Endothelial cell of umbilical vein (primary cell): ENCODE data around the gene ARMC8. TPM values are rescaled to one million over a fixed set of nuclear protein-coding genes. Genes with fewer than 3 reads are reported as not detected.

ENCODE experiments used
- BruUV-seq: library from RNA; stranded (reverse); fragments of 400-500 nt; replicated peaks from 2 replicates; lab custom pipeline; 2021; lab: Mats Ljungman, UMichigan
- CTCF ChIA-PET: fragments of 300-600, 350-600 bp; sonication (Branson Sonifier 250); formaldehyde crosslinking; loops from one replicate; lab custom pipeline; 2021; ENCODE audit warnings: antibody characterized with exemption, inconsistent platforms; lab: Charles Lee
- POLR2A ChIA-PET: fragments of 300-600, 350-600 bp; sonication (Branson Sonifier 250); formaldehyde crosslinking; loops from one replicate; lab custom pipeline; 2021; ENCODE audit warnings: antibody characterized with exemption, inconsistent platforms; lab: Charles Lee
- DNase-seq: peaks from one replicate; pipeline ENCODE4 v3.0.0-alpha.2; 2011; ENCODE audit warnings: low read depth, low spot score
- FAIRE-seq: peaks from 2 replicates; lab custom pipeline; 2011; peaks lifted over from hg19 to GRCh38; lab: Jason Lieb, UNC
- H2AFZ ChIP-seq: 2 replicates; pipeline ENCODE4 v1.6.0; 2012; ENCODE audit warnings: low read depth, low read length, control low read depth, inconsistent platforms
- H3K27ac ChIP-seq: 2 replicates; pipeline ENCODE4 v1.5.1; 2011; ENCODE audit warnings: low read depth, mild to moderate bottlenecking, control low read depth, low read length, moderate library complexity; ENCODE audit not compliant: insufficient read depth
- H3K27me3 ChIP-seq, 2 experiments: 2 replicates each; pipeline versions ENCODE4 v1.6.0 to v1.6.1; 2011; ENCODE audit warnings: low read length in 2 of 2, mixed read lengths in 1 of 2; ENCODE audit not compliant: control insufficient read depth in 2 of 2, insufficient read depth in 2 of 2
- H3K36me3 ChIP-seq, 2 experiments: 2 replicates in 1 of 2; 3 replicates in 1 of 2; pipeline ENCODE4 v1.5.1; 2011; ENCODE audit warnings: low read length in 2 of 2, mild to moderate bottlenecking in 1 of 2, moderate library complexity in 1 of 2; ENCODE audit not compliant: control insufficient read depth in 2 of 2, insufficient read depth in 2 of 2; ENCODE audit errors: extremely low read depth in 1 of 2
- H3K4me1 ChIP-seq: 3 replicates; pipeline ENCODE4 v1.5.1; 2011; ENCODE audit warnings: mild to moderate bottlenecking, low read length; ENCODE audit not compliant: control insufficient read depth, insufficient read depth; ENCODE audit errors: extremely low read depth
- H3K4me2 ChIP-seq: 2 replicates; pipeline ENCODE4 v1.6.1; 2011; ENCODE audit warnings: low read length, control low read depth, mixed read lengths; ENCODE audit not compliant: insufficient read depth
- H3K4me3 ChIP-seq, 3 experiments: fragments of 200-600 bp in 1 of 3; sonication (generic), shearing (Covaris generic) in 1 of 3; replicated peaks in 1 of 3; 2 replicates each; pipeline ENCODE4 v1.5.1; 2011 to 2016; ENCODE audit warnings: control low read depth in 3 of 3, low read length in 3 of 3, mild to moderate bottlenecking in 2 of 3, inconsistent platforms in 1 of 3, low read depth in 1 of 3, moderate library complexity in 1 of 3; ENCODE audit not compliant: insufficient read depth in 1 of 3
- H3K79me2 ChIP-seq: 2 replicates; pipeline ENCODE4 v1.6.0; 2012; ENCODE audit warnings: low read length, inconsistent platforms; ENCODE audit not compliant: control insufficient read depth, insufficient read depth
- H3K9ac ChIP-seq: replicated peaks from 2 replicates; pipeline ENCODE3; 2011; ENCODE audit warnings: low read length, control low read depth; ENCODE audit not compliant: insufficient read depth; ENCODE audit errors: extremely low read depth
- H3K9me1 ChIP-seq: replicated peaks from 3 replicates; pipeline ENCODE4 v1.6.0; 2011; ENCODE audit warnings: mild to moderate bottlenecking, low read length; ENCODE audit not compliant: control insufficient read depth, insufficient read depth; ENCODE audit errors: extremely low read depth
- H3K9me3 ChIP-seq: replicated peaks from 2 replicates; pipeline ENCODE4 v1.5.1; 2012; ENCODE audit warnings: low read length, inconsistent platforms; ENCODE audit not compliant: control insufficient read depth, insufficient read depth
- H4K20me1 ChIP-seq: replicated peaks from 2 replicates; pipeline ENCODE3; 2011; ENCODE audit warnings: mild to moderate bottlenecking, low read length; ENCODE audit not compliant: control insufficient read depth, insufficient read depth; ENCODE audit errors: extremely low read depth
- CTCF ChIP-seq, 2 donors: IDR thresholded peaks; 1 replicate in 1 of 2; 2 replicates in 1 of 2; pipeline ENCODE4 v1.5.1; 2011; ENCODE audit warnings: low read length in 2 of 2, mild to moderate bottlenecking in 2 of 2, moderate library complexity in 2 of 2, control low read depth in 1 of 2, inconsistent platforms in 1 of 2, low read depth in 1 of 2; ENCODE audit not compliant: insufficient read depth in 1 of 2; ENCODE audit errors: extremely low read depth in 1 of 2
- EZH2 ChIP-seq: IDR thresholded peaks from 2 replicates; pipeline ENCODE4 v1.6.1; 2012; ENCODE audit warnings: borderline replicate concordance, low read depth, mild to moderate bottlenecking, moderate library complexity, low read length, inconsistent platforms; ENCODE audit not compliant: severe bottlenecking
- FOS ChIP-seq: IDR thresholded peaks from 2 replicates; pipeline ENCODE4 v1.6.1; 2011; ENCODE audit warnings: mild to moderate bottlenecking, low read length, moderate library complexity, borderline replicate concordance; ENCODE audit not compliant: insufficient read depth
- GATA2 ChIP-seq: IDR thresholded peaks from 2 replicates; pipeline ENCODE4 v1.7.0; 2011; ENCODE audit warnings: low read depth, mild to moderate bottlenecking, moderate library complexity, mixed read lengths, low read length; ENCODE audit not compliant: insufficient read length, insufficient read depth
- JUN ChIP-seq: IDR thresholded peaks from 2 replicates; pipeline ENCODE4 v1.6.1; 2011; ENCODE audit warnings: borderline replicate concordance, low read depth; ENCODE audit not compliant: insufficient read length, insufficient read depth
- MAX ChIP-seq: IDR thresholded peaks from 2 replicates; pipeline ENCODE4 v1.6.1; 2011; ENCODE audit not compliant: insufficient read depth, insufficient read length
- MYC ChIP-seq: IDR thresholded peaks from one replicate; pipeline ENCODE4 v1.6.1; 2011; ENCODE audit warnings: mild to moderate bottlenecking, low read depth, low read length
- POLR2A ChIP-seq: IDR thresholded peaks from 2 replicates; pipeline ENCODE4 v1.6.1; 2012; ENCODE audit warnings: low read depth, mild to moderate bottlenecking, control low read depth, low read length
- POLR2AphosphoS5 ChIP-seq: IDR thresholded peaks from 2 replicates; pipeline ENCODE4 v1.6.1; 2012; ENCODE audit warnings: low read depth, mild to moderate bottlenecking, control low read depth, low read length, moderate library complexity; ENCODE audit not compliant: insufficient read depth
- dilution Hi-C: fragments of 300-500 bp; cut with MboI; formaldehyde crosslinking; loops from one replicate; pipeline ENCODE4 v1.15.0; 2019; ENCODE audit warnings: low sequenced_read_pairs; ENCODE audit not compliant: extremely low pct_ligation_motif_present
- intact Hi-C: fragments of 100-400 bp; cut with micrococcal nuclease; formaldehyde crosslinking; loops from one replicate; pipeline ENCODE4 v1.10.0; 2022
- polyA plus RNA-seq, 4 experiments: library from polyadenylated mRNA; depleted of rRNA in 3 of 4; stranded (reverse) in 3 of 4; unstranded in 1 of 4; fragments of >200 nt; gene quantifications; 2 replicates each; pipeline versions ENCODE4 v1.2.1 to v1.2.3, GENCODE V29; 2011 to 2012; ENCODE audit warnings: missing spikeins in 1 of 4
- total RNA-seq: library from RNA; stranded (reverse); gene quantifications from 2 replicates; pipeline ENCODE4 v1.2.3, GENCODE V29; 2021

The ARMC8 gene
- total and polyA plus RNA-seq, 2 donors (not counting 3 experiments of a cell fraction or from before 2014, with no cell fraction given): 39.6 to 46.0 TPM

GRCh38 chr3:138257986-138258385, 70.9 kb downstream of the ARMC8 start:
- POLR2A ChIA-PET: no interaction called here
- Histone ChIP-seq H3K4me3 (no peak overlapping the region), H4K20me1 (no peaks in the 10 kb centered on the region), H2AFZ (no peak overlapping the region), H3K9me3 (no peaks in the 10 kb centered on the region), H3K4me2 (no peak overlapping the region), H3K4me1 (no peaks in the 10 kb centered on the region), H3K79me2 (no peaks in the 10 kb centered on the region), H3K36me3 (peaks cover 0 to 1% of the 10 kb centered on the region in 2 experiments), H3K27ac (no peak overlapping the region), H3K27me3 (no peaks in the 10 kb centered on the region), H3K9ac (no peak overlapping the region), H3K9me1 (no peaks in the 10 kb centered on the region)
- CTCF ChIA-PET: no interaction called here
- DNase-seq (no peak), FAIRE-seq (no peak)
- no TSS peak for BruUV-seq
- intact Hi-C loops (no loop called here), dilution Hi-C loops (no loop called here)
- TF ChIP-seq CTCF (IDR thresholded peaks at IDR 0.05; ENCODE audit: extremely low read depth in 1 of 2, insufficient read depth in 1 of 2, low read depth in 1 of 2, low read length in 2 of 2) (no peak), POLR2A (no peak), MYC (no peak), MAX (no peak), FOS (no peak), POLR2AphosphoS5 (no peak)

- Histone ChIP-seq H3K79me2 (no peaks in the 10 kb centered on the region), H3K4me2 (no peak overlapping the region), H3K9ac (no peak overlapping the region), H3K4me3 (no peak overlapping the region), H3K4me1 (no peaks in the 10 kb centered on the region), H3K27ac (no peak overlapping the region), H3K27me3 (no peaks in the 10 kb centered on the region), H3K9me1 (no peaks in the 10 kb centered on the region), H3K9me3 (no peaks in the 10 kb centered on the region), H4K20me1 (no peaks in the 10 kb centered on the region), H2AFZ (no peak overlapping the region), H3K36me3 (peaks cover 0 to 3% of the 10 kb centered on the region in 2 experiments)
- no peak for DNase-seq
- no TSS peak for BruUV-seq
- intact Hi-C loops (no loop called here), dilution Hi-C loops (no loop called here)
- ChIA-PET CTCF (no interaction called here), POLR2A (no interaction called here)
- TF ChIP-seq MYC (no peak), FOS (no peak), MAX (no peak), POLR2AphosphoS5 (no peak), GATA2 (no peak), JUN (no peak), EZH2 (no peak), CTCF (IDR thresholded peaks at IDR 0.05; ENCODE audit: extremely low read depth in 1 of 2, insufficient read depth in 1 of 2, low read depth in 1 of 2, low read length in 2 of 2) (no peak), POLR2A (no peak)
- no peak for FAIRE-seq
These were observed 72.0 kb downstream of the ARMC8 start for GRCh38 chr3:138259126-138259525.
